Measurements from ENCODE around the gene SLC5A3.

The SLC5A3 gene

DNA sequence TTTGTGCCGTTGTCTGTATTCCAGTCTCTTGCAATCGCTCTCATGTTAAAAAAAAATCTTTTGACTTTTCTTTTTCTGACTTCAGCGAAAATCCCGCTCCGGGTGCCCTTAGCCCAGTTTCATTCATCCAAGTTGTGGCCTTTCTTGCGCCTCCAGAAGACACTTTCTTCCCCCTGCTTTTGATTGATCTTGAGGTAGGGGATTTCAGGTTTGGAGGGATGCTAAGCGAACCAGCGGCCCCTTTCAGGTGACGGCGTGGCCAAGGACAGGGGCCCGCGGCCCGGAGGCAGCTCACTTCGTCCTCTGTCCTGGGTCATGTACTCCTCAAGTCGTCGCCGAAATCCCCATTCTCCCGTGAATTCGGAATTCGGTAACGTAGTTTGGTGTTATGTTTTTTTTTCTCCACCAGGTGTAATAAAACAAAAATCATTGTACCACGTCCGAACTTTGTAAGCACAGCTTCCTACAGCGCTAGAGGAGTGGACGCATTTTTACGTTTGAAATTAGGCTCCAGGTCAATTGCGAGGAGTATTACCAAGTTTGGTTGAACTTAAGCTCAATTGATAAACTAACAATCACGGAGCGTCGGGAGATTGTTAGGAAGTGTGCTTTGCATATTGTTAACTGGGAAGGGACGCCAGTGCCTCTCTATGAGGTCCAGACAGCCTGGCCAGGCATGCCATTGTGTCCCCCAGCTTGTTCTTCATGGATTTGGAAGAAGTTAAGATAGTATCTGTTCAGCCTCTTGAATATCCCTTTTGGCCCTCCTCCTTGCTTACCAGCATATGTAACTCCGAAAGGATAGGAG, 1.1 kb downstream of the SLC5A3 start:
- Mint-ChIP-seq H3K9me3 (no peaks in the 10 kb centered on the region), H3K27me3 (no peaks in the 10 kb centered on the region), H3K36me3 (ENCODE audit: insufficient read depth) (peaks cover 26% of the 10 kb centered on the region), H3K27ac (ENCODE audit: low read depth) (peak overlapping the region; percentile 92), H3K4me3 (peak overlapping the region; percentile 92), H3K4me1 (peaks cover 59% of the 10 kb centered on the region)
- no peak for ATAC-seq (replicated peaks; ENCODE audit: extremely low read depth, poor library complexity, severe bottlenecking)
- DNase-seq (ENCODE audit: low spot score in 2 of 2), result no peak

DNA sequence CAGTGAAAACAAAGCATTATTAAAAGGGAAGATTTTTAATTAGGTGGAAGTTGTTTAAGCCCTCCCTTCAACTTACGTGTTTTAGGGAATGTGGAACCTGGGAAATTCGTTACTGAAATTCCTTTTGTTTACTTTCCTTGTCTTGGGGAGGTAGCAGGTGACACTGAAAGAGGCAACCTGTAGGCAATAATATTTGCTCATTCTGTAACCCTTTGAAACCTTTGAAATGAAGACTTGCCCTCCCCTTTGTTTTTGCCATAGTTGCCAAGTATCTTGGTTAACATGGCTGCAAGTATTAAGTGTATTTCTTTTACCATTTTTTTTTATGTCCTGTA, 1.7 kb downstream of the SLC5A3 start:
- Mint-ChIP-seq H3K4me3 (peak overlapping the region; percentile 92), H3K9me3 (no peaks in the 10 kb centered on the region), H3K27ac (ENCODE audit: low read depth) (peak overlapping the region; percentile 92), H3K4me1 (peaks cover 65% of the 10 kb centered on the region), H3K27me3 (no peaks in the 10 kb centered on the region), H3K36me3 (ENCODE audit: insufficient read depth) (peaks cover 26% of the 10 kb centered on the region)
- no peak for DNase-seq (ENCODE audit: low spot score in 2 of 2)
- no peak for ATAC-seq (replicated peaks; ENCODE audit: extremely low read depth, poor library complexity, severe bottlenecking)

DNA sequence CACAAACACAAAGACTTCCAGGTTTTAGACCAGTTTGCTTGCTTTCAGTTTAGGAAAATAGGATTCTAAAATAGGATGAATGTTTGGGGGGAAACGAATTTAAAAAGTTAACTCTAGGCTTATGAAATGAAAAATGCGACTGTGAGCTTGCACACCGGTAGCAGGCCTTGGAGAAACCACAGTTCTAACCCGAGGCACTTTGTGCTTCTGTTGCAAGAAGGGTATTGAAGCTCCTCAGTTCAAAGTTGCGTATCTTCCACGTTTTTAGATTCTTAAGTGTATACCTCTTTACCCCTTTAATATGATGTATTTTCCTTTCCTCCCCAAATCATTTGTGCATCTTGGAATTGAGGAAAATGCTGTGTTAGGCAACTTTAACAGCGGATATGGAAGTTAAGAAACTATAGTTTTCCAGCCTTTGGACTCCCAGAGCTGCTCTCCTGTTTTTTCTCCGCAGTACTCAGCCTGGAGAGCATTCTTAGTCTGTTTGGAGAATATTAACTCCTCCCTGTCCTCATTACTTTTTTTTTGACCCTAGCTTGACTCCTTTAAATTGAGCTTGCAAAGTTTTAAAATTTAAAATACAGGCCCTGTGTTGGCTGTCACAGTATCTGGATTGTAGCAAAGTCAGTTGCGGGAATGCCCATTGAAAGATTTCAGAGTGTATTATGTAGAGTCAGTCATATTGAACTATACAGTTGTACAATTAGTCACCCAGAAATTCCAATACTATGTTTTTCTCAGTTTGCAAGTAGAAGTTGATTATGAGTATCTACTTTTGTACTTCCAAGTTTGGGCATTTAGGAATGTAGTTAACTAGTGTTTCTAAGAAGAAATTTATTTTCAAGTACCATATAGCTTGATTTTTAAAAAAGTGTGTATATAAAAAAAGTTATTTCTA, 2.6 kb downstream of the SLC5A3 start:
- peaks cover 27% of the 10 kb centered on the region for H3K36me3 Mint-ChIP-seq (ENCODE audit: insufficient read depth)
- H3K4me3 Mint-ChIP-seq, result peak overlapping the region; percentile 92
- no peaks in the 10 kb centered on the region for H3K9me3 Mint-ChIP-seq
- no peaks in the 10 kb centered on the region for H3K27me3 Mint-ChIP-seq
- peaks cover 74% of the 10 kb centered on the region for H3K4me1 Mint-ChIP-seq
- H3K27ac Mint-ChIP-seq (ENCODE audit: low read depth), result peak overlapping the region; percentile 57
- DNase-seq (ENCODE audit: low spot score in 2 of 2) (no peak), ATAC-seq (replicated peaks; ENCODE audit: extremely low read depth, poor library complexity, severe bottlenecking) (no peak)

DNA sequence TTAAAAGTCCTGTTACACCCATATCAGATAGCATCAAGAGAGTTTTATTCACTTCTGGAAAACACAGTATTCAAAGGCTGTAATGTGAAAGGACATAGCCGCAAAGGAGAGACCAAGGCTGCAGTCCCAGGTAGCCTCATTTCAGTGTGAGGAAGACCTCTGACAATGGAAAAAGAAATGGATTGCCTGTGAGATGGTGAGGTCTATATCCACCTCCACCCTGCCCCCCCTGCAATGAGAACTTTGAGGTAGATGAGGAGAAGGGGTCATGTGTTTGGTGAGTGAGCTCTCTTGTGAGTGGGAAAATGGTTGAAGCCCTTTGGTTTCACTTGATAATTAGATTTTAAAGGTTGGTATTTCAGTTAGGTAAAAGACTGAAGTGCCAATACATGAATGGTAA, 3.5 kb downstream of the SLC5A3 start:
- peak overlapping the region; percentile 57 for H3K27ac Mint-ChIP-seq (ENCODE audit: low read depth)
- peaks cover 27% of the 10 kb centered on the region for H3K36me3 Mint-ChIP-seq (ENCODE audit: insufficient read depth)
- peaks cover 82% of the 10 kb centered on the region for H3K4me1 Mint-ChIP-seq
- DNase-seq (ENCODE audit: low spot score in 2 of 2), result no peak
- no peaks in the 10 kb centered on the region for H3K9me3 Mint-ChIP-seq
- H3K27me3 Mint-ChIP-seq, result no peaks in the 10 kb centered on the region
- no peak for ATAC-seq (replicated peaks; ENCODE audit: extremely low read depth, poor library complexity, severe bottlenecking)
- peak overlapping the region; percentile 92 for H3K4me3 Mint-ChIP-seq

DNA sequence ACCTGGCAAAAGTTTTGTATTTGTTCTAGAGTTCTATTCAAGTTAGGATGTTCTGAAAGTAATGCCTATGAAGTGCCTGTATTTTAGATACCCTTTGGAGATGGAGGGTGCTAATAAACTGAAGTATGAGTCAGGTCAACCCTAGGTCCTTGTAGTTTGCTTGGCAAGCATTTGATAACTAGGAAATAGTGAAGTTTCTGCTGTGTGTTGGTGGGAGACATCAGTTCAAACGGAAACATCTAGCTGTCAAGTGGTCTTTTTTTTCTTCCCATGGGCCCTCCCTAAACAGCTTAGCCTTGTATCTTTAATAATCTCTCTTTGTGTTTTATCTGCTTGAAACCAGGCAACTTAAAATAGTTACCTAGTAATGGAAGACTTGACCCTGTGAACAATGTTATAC, 4.5 kb downstream of the SLC5A3 start:
- ATAC-seq (replicated peaks; ENCODE audit: extremely low read depth, poor library complexity, severe bottlenecking) (no peak), DNase-seq (ENCODE audit: low spot score in 2 of 2) (no peak)
- no peak overlapping the region for H3K27ac Mint-ChIP-seq (ENCODE audit: low read depth)
- H3K27me3 Mint-ChIP-seq, result no peaks in the 10 kb centered on the region
- H3K4me1 Mint-ChIP-seq, result peaks cover 87% of the 10 kb centered on the region
- peak overlapping the region; percentile 41 for H3K4me3 Mint-ChIP-seq
- H3K9me3 Mint-ChIP-seq, result no peaks in the 10 kb centered on the region
- H3K36me3 Mint-ChIP-seq (ENCODE audit: insufficient read depth), result peaks cover 22% of the 10 kb centered on the region

DNA sequence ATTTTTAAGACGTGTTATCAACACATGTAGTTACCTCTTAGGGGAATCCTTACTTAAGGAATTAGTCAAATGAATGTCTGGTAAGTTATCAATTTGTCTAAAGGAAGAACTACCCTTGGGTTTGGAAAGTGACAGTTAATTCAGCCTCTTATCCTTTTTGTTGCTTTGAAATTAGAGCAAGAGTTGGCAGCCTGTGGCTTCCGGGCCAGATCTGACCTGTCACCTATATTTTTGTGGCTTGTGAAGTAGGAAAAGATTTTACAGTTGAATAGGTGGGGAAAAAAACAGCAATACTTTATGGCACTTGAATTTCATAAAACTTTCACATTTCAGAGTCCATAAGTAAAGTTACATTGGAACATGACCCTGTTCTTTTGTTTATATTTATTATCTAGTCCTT, 5.5 kb downstream of the SLC5A3 start:
- DNase-seq (ENCODE audit: low spot score in 2 of 2), result no peak
- Mint-ChIP-seq H3K4me3 (peak overlapping the region; percentile 41), H3K4me1 (peaks cover 96% of the 10 kb centered on the region), H3K27me3 (no peaks in the 10 kb centered on the region), H3K27ac (ENCODE audit: low read depth) (peak overlapping the region; percentile 56), H3K9me3 (no peaks in the 10 kb centered on the region), H3K36me3 (ENCODE audit: insufficient read depth) (peaks cover 25% of the 10 kb centered on the region)
- peak; percentile 31 for ATAC-seq (replicated peaks; ENCODE audit: extremely low read depth, poor library complexity, severe bottlenecking)

DNA sequence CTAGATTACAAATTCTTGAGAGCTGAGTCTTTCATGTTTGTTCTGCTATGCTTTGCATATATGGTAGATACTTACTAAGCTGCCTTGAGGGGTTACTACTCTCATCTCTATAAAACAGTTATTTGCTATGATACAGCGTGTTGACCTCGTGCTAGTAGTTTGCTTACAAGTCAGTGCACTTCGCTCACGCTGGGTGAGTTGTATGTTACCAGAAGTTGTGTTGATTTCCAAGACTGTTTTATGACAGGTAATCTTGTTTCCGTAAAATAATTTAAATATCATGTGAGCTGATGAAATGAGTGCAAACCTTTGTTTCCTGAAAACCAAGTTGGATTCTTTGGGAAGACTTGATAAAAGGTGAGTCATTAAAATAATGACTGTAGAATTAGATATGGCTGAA, 7.3 kb downstream of the SLC5A3 start:
- H3K9me3 Mint-ChIP-seq, result no peaks in the 10 kb centered on the region
- peak overlapping the region; percentile 74 for H3K27ac Mint-ChIP-seq (ENCODE audit: low read depth)
- no peak overlapping the region for H3K4me3 Mint-ChIP-seq
- H3K4me1 Mint-ChIP-seq, result peaks cover 90% of the 10 kb centered on the region
- H3K27me3 Mint-ChIP-seq, result no peaks in the 10 kb centered on the region
- DNase-seq (ENCODE audit: low spot score in 2 of 2) (no peak), ATAC-seq (replicated peaks; ENCODE audit: extremely low read depth, poor library complexity, severe bottlenecking) (no peak)
- H3K36me3 Mint-ChIP-seq (ENCODE audit: insufficient read depth), result peaks cover 15% of the 10 kb centered on the region

DNA sequence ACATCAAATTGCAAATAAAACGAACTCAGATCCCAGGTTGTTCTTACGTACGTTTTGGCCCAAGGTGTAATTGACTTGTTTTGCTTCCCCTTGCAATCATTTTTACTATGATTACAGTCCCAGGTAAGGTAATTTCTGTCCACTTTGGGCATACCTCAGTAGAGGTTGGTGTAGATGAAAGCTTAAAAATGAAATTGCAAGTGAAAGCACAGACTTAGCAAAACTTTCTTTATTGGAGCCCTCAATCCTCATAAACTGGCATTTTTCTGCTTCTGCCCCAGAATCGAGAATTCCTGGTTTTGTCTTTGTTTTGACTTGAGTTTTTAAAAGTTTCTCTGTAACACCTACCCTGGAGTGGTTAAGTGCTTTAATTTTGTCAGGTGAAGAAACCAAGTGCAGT, 9.4 kb downstream of the SLC5A3 start:
- Mint-ChIP-seq H3K4me3 (no peak overlapping the region), H3K4me1 (peaks cover 69% of the 10 kb centered on the region), H3K9me3 (no peaks in the 10 kb centered on the region)

DNA sequence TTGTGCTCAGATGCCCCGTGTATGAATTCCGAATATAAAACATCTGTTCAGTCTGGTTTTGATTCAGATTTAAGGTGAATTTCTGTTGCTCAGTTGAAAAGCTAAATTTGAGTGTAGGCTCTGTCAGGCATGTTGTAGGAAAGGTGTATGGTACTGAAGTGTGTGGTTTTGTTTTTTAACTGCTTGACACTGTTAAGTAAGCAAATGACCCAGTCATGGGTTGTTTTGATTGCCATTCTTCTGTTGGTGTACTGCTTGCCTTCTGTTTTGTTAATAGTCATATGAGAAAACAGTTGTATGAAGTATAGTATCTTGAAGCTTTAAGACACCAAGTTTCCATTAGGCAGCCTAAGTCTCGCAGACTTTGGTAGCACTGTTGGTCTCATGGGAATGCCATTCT, 10.0 kb downstream of the SLC5A3 start:
- Mint-ChIP-seq H3K4me3 (no peak overlapping the region), H3K36me3 (ENCODE audit: insufficient read depth) (peaks cover 10% of the 10 kb centered on the region)

More for the DNA sequence above, 9.4 kb downstream of the SLC5A3 start:
- DNase-seq (ENCODE audit: low spot score in 2 of 2), result no peak
- H3K36me3 Mint-ChIP-seq (ENCODE audit: insufficient read depth), result peaks cover 12% of the 10 kb centered on the region
- no peak for ATAC-seq (replicated peaks; ENCODE audit: extremely low read depth, poor library complexity, severe bottlenecking)
- H3K27ac Mint-ChIP-seq (ENCODE audit: low read depth), result no peak overlapping the region
- no peaks in the 10 kb centered on the region for H3K27me3 Mint-ChIP-seq

DNA sequence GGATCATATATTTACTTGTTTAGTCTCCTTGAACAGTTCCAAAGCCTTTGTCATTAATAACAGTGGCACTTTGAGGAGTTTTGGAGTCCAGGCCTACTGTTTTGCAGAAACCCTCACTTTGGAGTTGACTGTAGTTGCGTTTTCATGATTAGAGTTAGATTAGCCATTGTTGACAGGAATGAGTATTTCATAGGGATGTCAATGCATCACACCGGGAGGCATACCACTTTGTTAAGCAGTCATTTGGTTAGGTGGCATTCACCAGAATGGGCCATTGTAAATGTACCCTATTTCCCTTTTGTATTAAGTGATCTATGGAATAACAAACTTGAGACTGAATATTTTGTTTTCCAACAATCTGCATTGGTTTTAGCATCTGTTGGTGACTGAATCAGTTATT, 11.8 kb downstream of the SLC5A3 start:
- peaks cover 54% of the 10 kb centered on the region for H3K4me1 Mint-ChIP-seq
- DNase-seq (ENCODE audit: low spot score in 2 of 2) (no peak), ATAC-seq (replicated peaks; ENCODE audit: extremely low read depth, poor library complexity, severe bottlenecking) (no peak)
- peak overlapping the region; percentile 13 for H3K27ac Mint-ChIP-seq (ENCODE audit: low read depth)
- no peak overlapping the region for H3K4me3 Mint-ChIP-seq
- no peaks in the 10 kb centered on the region for H3K27me3 Mint-ChIP-seq
- peaks cover 7% of the 10 kb centered on the region for H3K36me3 Mint-ChIP-seq (ENCODE audit: insufficient read depth)
- no peaks in the 10 kb centered on the region for H3K9me3 Mint-ChIP-seq

More for the DNA sequence above, 10.0 kb downstream of the SLC5A3 start:
- ATAC-seq (replicated peaks; ENCODE audit: extremely low read depth, poor library complexity, severe bottlenecking), result no peak
- Mint-ChIP-seq H3K9me3 (no peaks in the 10 kb centered on the region), H3K27ac (ENCODE audit: low read depth) (no peak overlapping the region), H3K27me3 (no peaks in the 10 kb centered on the region), H3K4me1 (peaks cover 64% of the 10 kb centered on the region)
- no peak for DNase-seq (ENCODE audit: low spot score in 2 of 2)

DNA sequence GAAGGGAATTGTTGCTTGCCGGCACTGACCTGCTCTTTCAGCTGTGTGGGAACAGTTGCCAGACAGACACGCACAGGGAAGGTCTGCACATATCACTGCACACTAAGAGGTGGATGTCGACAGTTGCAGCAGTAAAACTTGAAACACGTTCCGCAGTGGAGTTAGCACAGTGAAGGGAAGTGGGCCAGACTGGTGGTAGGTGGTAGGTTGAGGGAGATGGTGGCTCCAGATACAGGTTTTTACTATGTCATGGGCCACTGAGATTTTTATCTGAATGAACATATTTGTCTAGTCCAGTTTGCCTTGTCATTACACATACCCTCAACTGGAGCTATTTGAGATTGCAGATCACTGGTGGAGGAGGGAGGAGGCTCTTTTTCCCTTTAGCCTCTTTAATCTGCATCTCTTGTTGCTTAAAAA, 13.5 kb downstream of the SLC5A3 start:
- H3K27ac Mint-ChIP-seq (ENCODE audit: low read depth), result no peak overlapping the region
- H3K36me3 Mint-ChIP-seq (ENCODE audit: insufficient read depth), result peaks cover 5% of the 10 kb centered on the region
- peaks cover 49% of the 10 kb centered on the region for H3K4me1 Mint-ChIP-seq
- peak; percentile 96 for ATAC-seq (replicated peaks; ENCODE audit: extremely low read depth, poor library complexity, severe bottlenecking)
- H3K4me3 Mint-ChIP-seq, result no peak overlapping the region
- no peaks in the 10 kb centered on the region for H3K9me3 Mint-ChIP-seq
- DNase-seq (ENCODE audit: low spot score in 2 of 2), result peak in 1 of 2 donors; percentile 52
- H3K27me3 Mint-ChIP-seq, result no peaks in the 10 kb centered on the region

DNA sequence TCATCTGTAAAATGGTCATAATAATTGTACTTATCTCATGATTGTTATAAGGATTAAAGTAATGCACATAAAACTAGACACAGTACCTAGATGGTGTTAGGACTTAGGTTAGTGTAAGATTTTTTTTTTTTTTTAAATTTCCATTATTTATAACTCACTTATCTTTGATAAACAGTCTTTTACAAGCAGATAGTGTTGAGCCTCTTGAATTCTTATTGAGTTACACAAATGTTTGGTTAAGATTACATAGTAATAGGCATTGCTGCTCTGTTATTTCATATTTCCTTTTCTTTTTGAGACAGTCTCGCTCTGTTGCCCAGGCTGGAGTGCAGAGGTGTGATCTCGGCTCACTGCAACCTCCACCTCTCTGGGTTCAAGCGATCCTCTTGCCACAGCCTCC, 15.4 kb downstream of the SLC5A3 start:
- Mint-ChIP-seq H3K27me3 (no peaks in the 10 kb centered on the region), H3K27ac (ENCODE audit: low read depth) (no peak overlapping the region), H3K36me3 (ENCODE audit: insufficient read depth) (peaks cover 3% of the 10 kb centered on the region), H3K9me3 (no peaks in the 10 kb centered on the region), H3K4me3 (no peak overlapping the region), H3K4me1 (peaks cover 39% of the 10 kb centered on the region)
- no peak for DNase-seq (ENCODE audit: low spot score in 2 of 2)
- no peak for ATAC-seq (replicated peaks; ENCODE audit: extremely low read depth, poor library complexity, severe bottlenecking)

DNA sequence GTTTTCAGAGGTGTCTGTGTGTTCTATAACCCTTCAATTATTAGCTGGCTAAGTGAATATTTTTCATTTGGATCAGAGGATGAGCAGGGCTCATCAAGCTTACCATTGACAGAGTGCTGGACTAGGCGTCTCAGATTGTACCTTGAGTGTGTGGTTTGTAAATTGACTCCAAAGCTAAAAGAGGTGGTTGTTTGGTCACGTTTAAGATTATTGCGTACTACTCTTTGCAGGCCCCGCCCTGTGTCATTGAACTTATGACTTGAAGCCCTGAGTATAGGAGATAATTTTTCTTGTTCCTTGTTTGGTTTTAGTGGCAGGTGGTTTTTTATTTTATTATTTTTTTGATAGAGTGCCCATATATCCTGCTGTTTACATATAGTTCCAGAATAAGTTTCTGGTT, 17.7 kb downstream of the SLC5A3 start:
- peaks cover 11% of the 10 kb centered on the region for H3K36me3 Mint-ChIP-seq (ENCODE audit: insufficient read depth)
- no peak overlapping the region for H3K4me3 Mint-ChIP-seq
- peaks cover 35% of the 10 kb centered on the region for H3K4me1 Mint-ChIP-seq
- DNase-seq (ENCODE audit: low spot score in 2 of 2) (no peak), ATAC-seq (replicated peaks; ENCODE audit: extremely low read depth, poor library complexity, severe bottlenecking) (no peak)
- no peaks in the 10 kb centered on the region for H3K9me3 Mint-ChIP-seq
- H3K27ac Mint-ChIP-seq (ENCODE audit: low read depth), result peak overlapping the region; percentile 45
- no peaks in the 10 kb centered on the region for H3K27me3 Mint-ChIP-seq

Data from central memory CD8-positive, alpha-beta T cell (primary cell).